HS-5 (cell line): ENCODE measurements around the gene KRTAP19-6.
"Not testable (repeated sequence)": the region's sequence is repeated elsewhere in the genome, so short reads cannot be mapped to it uniquely, and the experiment has no call there.

ENCODE experiments used
- DNase-seq: peaks from one replicate; pipeline ENCODE4 v3.0.0-alpha.2; 2012; ENCODE audit warnings: low read depth

Gene KRTAP19-6

GRCh38 chr21:30541764-30542163, at the start of gene KRTAP19-6:
Gene KRTAP19-6, minus strand, starts transcription at chr21:30541864. Its CDS starts 31 bp downstream, at chr21:30541833.
- DNase-seq: no peak

DNA sequence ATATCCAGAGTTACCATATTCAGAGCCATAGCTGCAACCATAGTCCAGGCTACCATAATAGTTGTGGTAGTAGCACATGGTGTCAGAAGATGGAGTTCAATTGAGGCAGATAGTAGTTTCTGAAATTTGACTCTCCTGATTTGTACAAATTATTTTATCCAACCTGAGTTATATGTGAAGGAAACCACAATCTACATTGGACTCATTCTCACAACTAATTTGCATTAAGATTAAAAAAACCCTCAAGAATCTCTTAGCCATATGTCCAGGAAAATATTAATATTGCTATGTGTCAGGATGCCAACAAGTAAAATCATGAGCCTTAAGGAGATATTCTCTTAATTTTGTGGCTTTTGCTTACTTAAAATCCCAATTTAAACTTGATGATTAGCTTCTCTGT, 48.6 kb upstream of the KRTAP19-6 start, which contains the start of gene KRTAP22-2:
Gene KRTAP22-2 (minus strand): TSS at position 101 of the 400 bp plus-strand sequence.
- DNase-seq: no peak

GRCh38 chr21:30582870-30583269, 41.2 kb upstream of the KRTAP19-6 start:
- DNase-seq: no peak

GRCh38 chr21:30580132-30580531, 38.5 kb upstream of the KRTAP19-6 start:
- no peak for DNase-seq

- no peak for DNase-seq
Observed at GRCh38 chr21:30579346-30579745, 37.7 kb upstream of the KRTAP19-6 start.

DNA sequence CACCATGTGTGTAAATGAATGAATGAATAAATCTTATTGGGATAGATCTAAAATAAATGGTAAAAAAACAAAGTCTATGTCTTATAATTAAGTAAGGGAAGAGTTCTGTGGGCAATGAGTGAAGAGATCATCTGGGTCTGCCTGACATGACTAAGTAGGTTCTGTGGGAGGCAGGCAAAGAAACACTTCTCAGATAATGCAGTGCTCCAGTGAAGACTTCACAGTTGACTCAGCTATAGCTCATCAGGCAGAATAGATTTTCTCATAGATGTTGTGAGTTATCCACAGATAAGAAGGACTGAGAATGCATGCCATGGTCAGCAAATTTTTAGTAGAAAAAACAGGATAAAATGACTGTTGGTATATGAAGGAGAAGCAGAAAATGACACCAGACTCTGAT, 36.1 kb upstream of the KRTAP19-6 start:
- DNase-seq: peak; percentile 1

DNA sequence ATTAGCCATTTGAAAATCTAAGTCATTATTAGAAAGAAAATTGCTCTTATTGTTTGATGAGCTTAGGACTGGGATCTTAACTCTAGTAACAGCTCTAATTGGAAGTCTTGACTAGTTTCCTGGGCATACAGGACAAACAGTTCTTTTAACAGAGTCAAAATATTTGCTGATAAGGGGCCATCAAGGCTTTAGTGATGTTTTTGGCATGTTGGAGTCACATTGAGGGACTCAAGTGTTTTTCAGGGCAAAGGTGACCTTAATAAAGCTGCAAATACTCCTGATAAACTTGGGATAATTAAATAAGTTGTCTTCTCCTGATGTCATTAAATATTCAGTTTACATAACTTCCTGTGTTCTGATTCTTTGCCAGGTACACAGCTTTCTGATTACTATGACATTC, 26.0 kb upstream of the KRTAP19-6 start:
- no peak for DNase-seq

GRCh38 chr21:30563630-30564029, 22.0 kb upstream of the KRTAP19-6 start:
- DNase-seq: no peak

DNA sequence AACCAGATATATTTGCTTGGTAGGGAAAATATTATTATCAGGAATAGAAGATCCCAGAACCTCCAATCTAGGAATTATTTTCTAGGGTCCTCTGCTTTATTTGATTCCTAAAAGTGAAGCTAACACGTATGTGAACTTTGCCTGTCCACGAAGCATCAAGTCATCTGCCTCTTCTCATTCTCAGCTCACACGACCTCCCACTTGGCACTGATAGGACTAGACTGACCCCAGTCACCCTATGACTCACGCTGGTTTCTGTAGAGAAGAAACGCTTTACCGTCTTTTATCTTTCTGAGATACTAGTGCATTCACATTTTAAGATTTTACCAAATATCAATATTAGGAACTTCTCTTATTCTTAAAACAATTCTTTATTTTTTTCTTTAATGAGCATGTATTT, 21.4 kb upstream of the KRTAP19-6 start:
- no peak for DNase-seq

DNA sequence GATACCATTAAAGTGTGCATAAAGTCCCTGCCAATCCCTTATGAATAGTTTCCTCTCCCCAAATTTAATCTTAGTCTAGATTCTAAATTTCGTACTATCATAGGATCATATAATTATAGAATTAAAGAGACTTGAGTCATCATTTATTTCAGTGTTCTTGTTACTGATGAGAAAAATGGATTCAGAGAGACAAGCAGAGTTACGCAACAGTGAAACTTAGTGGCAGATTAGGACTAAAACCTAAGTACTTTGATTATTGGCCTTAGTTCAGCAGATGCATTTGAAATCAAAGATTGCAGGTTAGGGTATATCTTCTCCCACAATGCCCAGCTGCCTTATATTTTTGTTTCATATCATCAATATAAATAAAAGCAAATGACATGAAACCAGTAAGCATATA, 20.3 kb upstream of the KRTAP19-6 start:
- no peak for DNase-seq

GRCh38 chr21:30561264-30561895, 19.7 kb upstream of the KRTAP19-6 start, which contains the start of gene KRTAP19-7:
Gene KRTAP19-7, minus strand, starts transcription at chr21:30561314. Its CDS starts 25 bp downstream, at chr21:30561289.
- no peak for DNase-seq

- DNase-seq: no peak
Observed at GRCh38 chr21:30555095-30555494, 13.4 kb upstream of the KRTAP19-6 start.

GRCh38 chr21:30552782-30553181, 11.1 kb upstream of the KRTAP19-6 start:
- DNase-seq: no peak

- no peak for DNase-seq
Observed at GRCh38 chr21:30518876-30519275, 22.8 kb downstream of the KRTAP19-6 start.

DNA sequence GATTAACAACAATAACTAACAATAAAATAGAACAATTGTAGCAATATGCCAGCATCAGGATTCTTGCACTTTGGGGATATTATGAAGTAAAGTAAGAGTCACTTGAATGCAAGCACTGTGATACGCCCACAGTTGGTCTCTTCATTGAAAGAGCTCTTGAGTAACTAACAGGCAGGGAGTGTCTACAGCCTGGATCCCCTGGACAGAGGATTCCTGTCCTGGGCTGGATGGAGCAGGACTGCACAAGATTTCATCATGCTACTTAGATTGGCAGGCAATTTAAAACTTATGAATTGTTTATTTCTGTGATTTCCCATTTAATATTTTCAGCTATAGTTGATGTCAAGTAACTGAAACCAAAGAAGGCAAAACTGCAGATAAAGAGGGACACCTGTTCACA, 26.0 kb downstream of the KRTAP19-6 start:
- no peak for DNase-seq

DNA sequence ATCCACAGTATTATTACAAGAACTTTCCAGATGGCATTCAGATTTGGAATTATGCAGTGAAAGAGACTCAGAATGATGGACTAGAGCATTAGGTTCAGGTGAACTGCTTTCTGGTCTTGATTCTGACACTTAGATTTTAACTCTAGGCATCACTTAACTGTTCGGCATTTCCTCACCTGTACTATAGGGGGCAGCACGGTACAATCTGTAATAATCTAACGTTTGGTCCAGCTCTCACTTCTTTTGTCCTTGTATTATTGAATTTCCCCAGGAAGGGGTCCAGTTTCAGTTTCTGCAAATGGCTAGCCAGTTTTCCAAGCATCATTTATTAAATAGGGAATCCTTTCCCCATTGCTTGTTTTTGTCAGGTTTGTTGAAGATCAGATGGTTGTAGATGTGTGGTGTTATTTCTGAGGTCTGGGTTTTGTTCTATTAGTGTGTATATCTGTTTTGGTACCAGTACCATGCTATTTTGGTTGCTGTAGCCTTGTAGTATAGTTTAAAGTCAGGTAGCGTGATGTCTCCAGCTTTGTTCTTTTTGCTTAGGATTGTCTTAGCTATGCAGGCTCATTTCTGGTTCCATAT, 36.0 kb downstream of the KRTAP19-6 start:
- not testable (repeated sequence) for DNase-seq

DNA sequence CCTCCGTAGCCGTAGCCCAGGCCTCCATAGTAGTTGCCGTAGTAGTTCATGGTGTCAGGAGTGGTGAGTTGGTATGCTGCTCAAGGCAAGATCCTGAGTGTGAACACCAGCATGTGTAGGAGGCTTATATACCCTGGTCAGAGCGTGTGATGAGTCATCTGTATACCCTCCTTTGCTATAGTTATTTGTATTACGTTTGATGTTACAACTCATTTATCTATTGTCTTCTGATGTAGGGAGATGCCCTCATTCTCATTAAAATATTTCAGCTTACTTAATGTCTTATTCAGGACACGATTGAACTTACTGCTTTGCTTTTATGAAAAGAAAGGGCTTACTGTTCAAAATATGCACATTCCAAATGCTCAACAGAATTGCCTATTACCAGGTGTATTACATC, 39.6 kb downstream of the KRTAP19-6 start, which contains the start of gene KRTAP19-5:
Gene KRTAP19-5 (minus strand): TSS at position 101 of the 400 bp plus-strand sequence. CDS start 51 bp downstream, at position 50.
- no peak for DNase-seq

- DNase-seq: no peak
Observed at GRCh38 chr21:30497065-30497464, 44.6 kb downstream of the KRTAP19-6 start, which contains the start of gene KRTAP19-4. Gene KRTAP19-4, minus strand, starts transcription at chr21:30497165. Its CDS starts 55 bp downstream, at chr21:30497110.

DNA sequence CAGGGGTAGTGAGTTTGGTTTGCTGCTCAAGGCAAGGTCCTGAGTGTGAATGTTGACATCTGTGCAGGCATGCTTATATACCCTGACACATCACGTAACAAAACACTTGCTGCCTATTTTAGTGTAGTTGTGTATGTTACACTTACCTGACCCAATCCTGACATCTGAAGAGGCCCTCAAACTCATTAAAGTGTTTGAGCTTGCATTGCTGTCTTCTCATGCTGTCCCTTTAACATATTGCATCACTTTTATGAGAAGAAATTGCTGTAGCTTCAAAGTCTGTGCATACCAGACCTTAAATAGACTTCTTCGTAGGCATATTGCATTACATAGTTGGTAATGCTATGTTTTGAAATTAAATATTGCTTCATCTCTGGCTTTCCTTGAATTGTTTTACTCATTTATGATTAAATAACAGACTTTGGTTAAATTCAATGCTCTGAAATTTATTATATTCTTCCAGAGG, 49.7 kb downstream of the KRTAP19-6 start, which contains the start of gene KRTAP19-3:
Gene KRTAP19-3 (minus strand): TSS at position 51 of the 466 bp plus-strand sequence. CDS start 56 bp downstream, outside the sequence.
- no peak for DNase-seq
